ENCODE data around the gene OR9Q1. TPM values are rescaled to one million over a fixed set of nuclear protein-coding genes. Genes with fewer than 3 reads are reported as not detected.

The OR9Q1 gene
- total RNA-seq, 1 donor from 2014 or later, result not detected

DNA sequence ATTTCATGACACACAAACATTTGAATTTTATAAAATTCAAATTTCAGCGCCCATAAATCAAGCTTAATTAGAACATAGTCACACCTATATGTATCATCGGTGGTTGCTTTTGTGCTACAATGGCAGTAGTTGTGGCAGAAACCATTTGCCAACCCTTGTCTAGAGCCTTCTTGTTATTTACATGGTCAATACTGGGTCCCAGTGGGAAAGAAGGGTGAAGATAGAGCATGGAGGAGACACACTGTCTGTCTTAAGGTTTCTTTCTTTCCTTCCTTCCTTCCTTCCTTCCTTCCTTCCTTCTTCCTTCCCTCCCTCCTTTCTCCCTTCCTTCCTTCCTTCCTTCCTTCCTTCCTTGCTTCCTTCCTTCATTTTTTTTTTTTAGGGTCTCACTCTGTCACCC is 10.8 kb downstream of the OR9Q1 start:
- DNase-seq, result no peak

DNA sequence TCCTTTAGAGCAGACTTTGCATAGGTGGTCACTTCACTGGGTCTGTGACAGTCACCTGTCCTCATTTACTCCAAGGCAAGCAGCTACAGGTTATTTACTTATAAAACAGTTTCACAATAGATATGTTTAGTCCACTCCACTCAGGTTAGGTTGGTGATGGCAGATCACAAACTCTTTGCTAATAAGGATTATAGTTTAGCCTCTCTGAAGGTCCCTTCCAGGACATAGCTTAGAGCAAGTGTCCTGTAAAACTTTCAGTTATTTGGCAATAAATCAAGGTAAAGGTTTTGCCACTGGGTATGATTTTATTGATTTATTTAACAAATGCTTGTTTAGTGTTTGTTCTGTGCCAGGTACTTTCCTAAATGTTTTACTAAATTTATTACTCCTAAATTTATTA is 15.9 kb downstream of the OR9Q1 start:
- no peak for DNase-seq

DNA sequence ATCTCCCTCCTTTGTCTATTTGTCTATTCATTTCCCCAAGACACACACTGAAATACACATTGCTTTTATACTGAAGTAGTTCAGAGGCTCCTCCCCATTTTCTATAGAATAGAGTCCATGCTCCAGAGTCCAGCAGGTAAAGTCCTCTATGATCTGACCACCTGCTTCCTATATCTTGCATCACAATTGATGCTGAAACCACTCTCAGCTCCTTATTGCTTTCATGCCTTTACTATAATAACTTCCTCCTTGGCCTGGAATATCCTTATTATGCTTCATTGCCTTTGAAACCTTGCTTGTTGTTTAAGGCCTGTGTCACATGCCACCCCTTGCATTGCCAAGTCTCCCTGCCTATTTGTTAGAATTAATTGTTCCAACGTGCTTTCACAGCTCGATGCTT is 19.7 kb downstream of the OR9Q1 start:
- DNase-seq, result no peak

DNA sequence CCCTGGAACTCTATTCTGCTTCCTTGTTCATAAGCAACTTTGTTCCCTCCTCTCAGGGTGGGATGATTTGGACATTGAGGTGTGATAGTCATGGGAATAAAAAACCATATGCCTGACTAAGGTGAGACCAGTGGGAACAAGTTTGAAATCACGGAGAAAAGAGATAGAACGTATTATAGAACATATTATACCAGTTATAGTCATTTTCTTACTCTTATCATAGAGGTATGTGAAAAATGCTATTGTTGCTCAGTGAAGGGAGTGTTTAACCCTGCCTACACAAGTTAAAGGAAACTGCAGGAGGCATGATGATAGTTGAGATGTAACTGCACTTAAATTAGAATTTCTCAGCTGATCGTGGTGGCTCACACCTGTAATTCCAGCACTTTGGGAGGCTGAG is 22.6 kb downstream of the OR9Q1 start:
- DNase-seq, result no peak

DNA sequence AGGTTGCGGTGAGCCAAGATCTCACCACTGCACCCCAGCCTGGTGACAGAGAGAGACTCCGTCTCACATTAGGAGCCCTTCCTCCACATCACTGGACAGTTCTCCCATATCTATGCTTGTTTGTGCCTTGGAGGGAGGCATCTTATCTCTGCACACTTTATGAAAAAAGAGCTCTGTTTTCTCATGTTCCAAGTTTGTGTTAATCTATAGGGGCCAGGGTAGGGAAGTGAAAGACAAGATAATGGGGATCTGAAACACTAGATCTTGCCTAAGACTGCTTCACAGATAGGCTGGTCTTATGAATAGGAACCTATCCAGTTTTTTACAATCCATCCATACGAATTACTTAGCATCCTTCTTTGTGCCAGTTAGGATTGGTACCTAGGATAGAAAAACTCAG is 24.1 kb downstream of the OR9Q1 start:
- DNase-seq, result no peak

DNA sequence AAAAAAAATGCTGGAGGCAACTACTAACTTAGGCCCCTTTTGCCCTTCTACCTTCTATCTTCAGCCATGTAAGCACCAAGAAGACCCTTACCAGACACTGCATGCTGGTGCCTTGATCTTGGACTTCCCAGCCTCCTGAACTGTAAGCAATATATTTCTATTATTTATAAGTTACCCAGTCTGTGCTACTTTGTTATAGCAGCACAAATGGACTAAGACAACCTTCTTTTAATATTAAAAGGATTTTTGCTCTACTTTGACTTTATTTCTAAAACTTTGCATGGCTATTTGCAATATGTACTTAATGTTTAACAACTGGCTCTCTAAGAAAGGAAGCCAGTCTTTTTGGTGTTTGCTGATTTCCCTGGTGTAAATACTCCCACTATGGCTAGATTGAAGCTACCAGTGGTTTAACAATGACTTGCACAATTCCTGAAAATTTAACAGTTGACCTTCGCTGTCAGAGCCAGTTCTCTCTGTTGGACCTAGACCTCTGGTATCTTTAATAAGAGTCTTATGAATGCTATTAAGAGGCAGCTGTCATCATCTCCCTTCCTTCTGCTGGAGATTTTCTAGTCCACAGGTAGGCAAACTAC is 32.2 kb downstream of the OR9Q1 start:
- no peak for DNase-seq

DNA sequence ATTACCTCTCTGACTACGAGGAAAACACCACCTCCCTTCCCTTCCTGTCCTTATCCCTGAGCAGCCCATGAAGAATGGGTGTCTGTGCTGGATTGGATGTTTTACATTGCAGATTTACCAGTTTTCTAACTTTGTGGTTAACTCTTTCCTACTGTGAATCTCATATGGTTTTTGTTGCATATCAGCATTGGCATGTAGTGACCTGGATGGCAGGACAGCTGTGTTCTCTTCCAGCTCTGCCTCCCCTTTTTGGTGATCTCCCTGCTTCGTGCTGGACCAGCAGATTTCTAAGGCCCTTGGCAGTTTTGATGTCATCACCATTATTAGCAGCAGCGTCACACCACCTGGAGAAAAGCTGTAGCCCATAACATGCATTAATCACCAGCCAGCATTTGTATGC is 33.8 kb downstream of the OR9Q1 start:
- no peak for DNase-seq

DNA sequence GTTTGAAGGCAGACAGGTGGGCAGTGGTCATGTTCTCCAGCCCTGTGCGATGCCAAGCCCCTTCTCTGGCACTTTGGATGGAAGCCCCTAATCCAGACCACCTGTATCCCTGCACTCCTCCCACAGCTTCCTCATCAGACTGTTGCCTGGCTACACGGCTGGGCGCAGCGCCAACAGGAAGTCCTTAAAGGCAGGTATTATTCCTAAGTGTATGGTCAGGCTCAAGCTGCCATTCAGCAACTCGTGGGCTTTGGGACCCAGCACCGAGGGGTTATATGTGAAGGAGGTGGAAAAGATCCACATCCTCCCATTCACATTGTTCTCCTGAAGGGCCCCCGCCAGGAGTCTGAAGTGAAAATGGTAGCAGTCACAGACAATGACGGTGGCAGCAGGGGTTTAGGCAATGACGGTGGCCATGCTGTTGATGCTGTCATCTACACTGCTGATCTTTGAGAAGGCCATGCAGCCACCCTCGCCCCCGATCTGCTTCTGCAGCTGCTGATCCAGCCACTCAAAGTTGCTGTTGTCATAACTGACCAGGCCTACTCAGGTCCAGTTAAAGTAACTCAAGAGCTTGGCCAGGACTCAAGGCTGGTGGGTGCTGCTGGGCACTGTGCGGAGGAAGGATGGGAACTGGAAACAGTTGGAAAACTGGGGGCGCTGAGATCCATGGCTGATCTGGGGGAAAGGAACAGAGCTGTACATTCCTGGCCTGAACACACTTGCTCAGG is 34.8 kb downstream of the OR9Q1 start:
- DNase-seq, result no peak

DNA sequence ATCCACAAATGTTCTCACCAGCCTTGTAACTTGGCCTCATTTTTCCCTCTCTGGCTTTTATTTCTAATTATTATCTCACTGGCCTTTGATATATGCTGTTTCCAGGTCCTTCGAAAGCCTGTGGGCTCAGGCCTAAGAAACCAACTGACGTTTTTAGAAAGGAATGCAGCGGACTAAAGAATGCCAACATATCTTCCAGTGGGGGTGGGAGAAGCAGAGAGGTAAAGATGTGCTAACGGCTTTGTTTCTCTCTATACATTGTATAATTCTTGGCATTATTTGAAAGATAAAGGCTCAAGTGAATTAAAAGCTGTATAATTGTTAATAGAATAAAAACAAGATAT is 35.3 kb downstream of the OR9Q1 start:
- no peak for DNase-seq

DNA sequence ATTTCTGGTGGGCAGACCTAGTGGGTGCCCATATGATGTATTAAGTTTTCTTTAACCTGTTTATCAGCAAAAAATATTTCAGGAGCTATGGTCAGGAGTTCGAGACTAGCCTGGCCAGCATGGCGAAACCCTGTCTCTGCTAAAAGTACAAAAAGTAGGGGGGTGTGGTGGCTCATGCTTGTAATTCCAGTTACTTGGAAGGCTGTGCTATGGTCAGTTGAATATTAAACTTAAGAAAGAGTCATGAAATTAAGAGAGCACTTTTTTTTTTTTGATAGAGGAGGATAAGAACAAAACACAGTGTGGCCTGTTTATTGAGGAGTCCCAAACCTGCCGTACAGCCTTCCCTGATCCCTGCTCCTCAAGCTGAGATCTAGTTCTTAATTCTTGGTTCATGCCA is 36.9 kb downstream of the OR9Q1 start:
- no peak for DNase-seq

DNA sequence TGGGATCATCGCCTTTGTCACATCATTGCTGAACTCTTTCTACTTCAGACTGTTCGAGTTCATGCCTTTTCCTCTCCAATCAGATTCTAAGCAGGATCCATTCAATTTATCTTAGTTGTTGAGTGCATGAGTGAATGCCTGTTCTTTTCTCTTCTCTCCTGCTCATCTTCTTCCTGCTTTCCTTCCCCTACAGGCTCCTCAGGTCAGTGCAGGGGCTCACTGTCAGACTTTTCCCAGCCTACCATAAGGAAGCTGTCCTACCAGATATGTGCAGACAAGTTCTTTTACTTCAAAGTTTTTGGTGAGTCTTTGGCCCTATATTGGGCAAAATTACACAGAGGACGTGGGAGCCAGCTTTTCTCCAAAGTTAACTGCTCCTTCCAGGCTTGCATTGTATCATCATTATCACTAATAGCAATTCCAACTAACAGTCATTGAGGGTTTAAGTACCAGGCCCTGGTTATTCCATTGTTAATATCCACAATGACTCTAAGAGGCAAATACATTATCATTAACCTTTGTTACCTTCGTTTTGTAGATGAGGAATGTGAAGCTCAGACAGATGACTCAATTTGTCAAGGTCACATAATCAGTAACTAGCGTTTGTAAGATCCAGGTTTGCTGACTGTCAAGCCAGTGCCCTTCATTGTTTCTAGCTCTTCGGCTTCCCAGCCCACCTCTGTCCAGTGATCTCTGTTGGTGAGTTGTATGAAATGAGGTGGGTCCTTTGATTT is 37.4 kb downstream of the OR9Q1 start:
- no peak for DNase-seq

DNA sequence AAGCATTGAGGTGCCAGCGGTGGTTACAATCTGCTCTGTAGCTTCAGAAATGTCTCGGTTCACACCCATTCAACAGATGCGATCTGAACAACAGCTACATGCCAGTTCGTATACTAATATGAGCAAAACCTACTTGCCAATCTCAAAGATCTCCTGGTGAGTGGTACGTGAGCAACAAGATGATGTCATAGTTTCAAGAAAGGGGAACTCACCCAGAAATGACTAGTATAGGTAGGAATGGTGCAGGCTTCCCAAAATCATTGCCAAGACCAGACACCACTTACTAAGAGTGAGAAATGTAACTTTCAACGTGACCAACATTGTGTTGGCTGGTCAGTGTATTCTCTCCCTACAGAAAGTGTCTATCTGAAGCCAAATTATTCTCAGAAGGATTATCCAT is 38.1 kb downstream of the OR9Q1 start:
- no peak for DNase-seq

DNA sequence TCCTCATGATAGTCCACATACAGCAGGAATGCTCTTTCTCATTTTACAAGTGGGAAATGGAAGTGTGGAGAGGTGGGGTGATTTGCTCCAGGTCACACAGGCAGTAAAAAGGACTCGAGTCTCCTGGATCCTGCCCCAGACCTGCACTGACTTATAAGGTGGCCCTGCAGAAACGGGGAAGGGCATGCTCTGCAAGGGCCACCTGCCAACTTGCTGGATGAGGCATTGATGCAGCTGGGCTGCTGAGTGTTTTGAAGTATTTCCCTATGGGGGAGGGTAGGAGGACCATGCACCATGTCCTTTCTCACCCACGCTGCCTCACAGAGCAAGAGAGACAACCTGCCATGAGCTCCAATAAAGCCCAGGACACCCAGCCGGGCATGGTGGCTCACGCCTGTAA is 44.0 kb downstream of the OR9Q1 start:
- no peak for DNase-seq

DNA sequence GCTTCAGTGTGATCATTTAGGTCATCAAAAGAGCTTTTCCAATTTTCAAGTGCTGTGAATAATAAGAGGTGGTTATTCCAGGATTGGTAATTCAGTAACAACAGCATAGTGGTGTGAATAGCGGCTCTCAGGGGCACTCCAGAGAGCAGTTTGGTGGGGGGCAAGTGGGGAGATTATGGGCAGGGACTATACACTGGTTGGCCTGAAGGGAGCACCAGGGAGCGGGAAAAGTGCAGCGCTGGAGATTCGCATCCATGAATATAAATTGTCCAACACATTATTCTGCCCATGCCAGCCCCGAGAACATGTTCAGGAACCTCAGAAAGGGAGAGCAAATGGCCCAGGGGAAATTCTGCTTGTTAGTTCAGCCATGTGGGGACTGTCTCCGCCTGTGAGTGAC is 45.0 kb downstream of the OR9Q1 start:
- DNase-seq, result no peak

DNA sequence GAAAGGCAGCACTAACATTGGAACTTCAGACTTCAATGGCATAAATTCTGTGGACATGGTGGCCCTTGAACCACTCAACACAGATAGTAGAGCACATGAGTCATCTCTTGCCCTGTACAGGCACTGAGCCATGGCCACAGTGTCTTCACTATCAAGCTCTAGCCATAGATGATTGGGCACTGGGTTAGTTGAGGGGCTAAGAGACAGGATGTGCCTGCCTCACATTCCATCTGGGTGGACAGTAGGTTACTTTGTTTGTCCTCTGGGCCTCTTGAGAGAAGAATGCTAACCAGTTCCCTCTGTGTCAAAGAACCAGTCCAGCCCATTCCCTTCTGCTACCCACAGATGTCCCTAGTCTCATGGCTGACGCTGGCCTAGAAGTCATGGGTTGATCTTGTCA is 46.9 kb downstream of the OR9Q1 start:
- no peak for DNase-seq

DNA sequence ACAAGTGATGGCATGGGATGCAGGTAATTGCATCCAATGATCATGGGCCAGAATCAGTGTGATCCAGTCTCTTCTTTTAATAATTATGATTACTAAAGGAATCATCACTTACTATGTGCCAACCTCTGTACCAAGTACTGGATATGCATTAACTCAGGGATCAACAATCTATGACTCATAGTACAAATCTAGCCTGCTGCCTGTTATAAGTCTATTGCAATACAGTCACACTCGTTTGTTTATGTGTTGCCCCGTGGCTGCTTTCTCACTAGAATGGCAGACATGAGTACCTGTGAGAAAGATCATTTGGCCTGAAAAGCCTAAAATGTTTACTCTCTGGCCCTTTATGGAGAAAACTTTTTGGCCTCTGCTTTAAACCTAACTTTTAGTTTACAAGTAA is 52.1 kb downstream of the OR9Q1 start:
- DNase-seq, result no peak

DNA sequence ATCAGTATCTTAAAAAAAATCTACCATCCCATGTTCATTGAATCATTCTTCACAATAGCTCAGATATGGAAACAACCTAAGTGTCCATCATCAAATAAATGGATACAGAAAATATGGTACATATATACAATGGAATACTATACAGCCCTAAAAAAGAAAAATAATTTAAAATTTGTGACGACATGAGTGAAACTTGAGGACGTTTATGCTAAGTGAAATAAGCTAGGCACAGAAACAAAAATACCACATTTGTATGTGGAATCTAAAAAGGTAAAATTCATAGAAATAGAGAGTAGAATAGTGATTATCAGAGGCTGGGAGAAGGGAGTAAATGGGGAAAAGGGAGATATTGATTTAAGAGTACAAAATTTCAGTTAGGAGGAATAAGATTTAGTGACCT is 62.8 kb downstream of the OR9Q1 start:
- DNase-seq, result no peak

DNA sequence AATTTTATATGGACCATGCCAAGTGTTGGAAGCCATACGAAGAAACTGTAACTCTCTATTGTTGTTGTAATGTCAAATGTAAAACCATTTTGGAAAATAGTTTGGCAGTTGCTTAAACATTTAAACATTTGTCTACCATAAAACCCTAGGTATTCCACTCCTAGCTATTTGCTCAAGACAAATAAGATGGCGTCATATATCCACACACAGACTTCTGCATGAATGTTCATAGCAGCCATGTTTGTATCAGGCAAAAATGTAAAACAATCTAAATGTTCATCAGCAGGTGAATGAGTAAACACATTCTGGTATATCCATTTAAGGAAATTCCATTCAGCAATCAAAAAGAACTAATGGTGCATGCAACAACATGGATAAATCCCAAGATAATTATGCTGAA is 73.8 kb downstream of the OR9Q1 start:
- no peak for DNase-seq

DNA sequence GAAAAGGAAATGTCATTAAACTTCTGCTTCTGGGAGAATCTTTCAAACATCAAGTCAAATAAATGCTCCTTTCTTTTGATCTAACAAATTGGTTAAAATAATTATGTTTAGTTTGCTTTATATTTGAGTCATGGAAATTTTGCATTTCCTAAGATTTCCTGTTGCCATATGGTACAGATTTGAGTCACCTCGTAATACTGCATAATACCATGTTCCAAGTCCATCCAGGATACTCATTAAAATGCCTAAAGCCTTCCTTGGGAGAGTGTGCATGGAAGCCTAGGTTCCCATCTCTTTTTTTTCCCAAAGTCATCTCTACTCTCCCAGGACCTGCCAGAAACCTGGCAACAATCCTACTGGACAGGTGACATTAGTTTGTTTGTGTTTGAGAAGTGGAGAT is 97.4 kb downstream of the OR9Q1 start:
- no peak for DNase-seq

DNA sequence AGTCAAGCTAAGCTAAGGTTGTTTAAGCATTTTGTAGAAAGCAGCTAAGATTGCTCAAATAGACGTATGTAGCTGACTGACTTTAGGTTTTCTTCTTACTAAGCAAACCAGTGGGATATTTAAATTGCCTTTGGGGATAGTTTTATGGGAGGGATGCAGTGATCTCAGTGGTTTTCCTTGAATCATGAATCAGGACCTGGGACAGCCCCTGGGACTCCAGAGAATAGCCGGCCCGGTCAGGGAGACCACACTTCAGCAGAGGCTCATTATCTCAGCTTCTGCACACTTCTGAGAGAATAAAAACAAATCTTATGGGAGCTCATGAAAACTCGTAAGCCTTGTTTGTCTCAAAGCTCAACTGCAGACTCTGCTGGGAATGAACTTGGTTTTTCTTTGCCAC is 101.8 kb downstream of the OR9Q1 start, which contains the start of gene OR9I1:
Gene OR9I1, minus strand, starts transcription at position 62 of the 400 bp plus-strand sequence. CDS start 6,086 bp downstream, outside the sequence.
- DNase-seq, result no peak

DNA sequence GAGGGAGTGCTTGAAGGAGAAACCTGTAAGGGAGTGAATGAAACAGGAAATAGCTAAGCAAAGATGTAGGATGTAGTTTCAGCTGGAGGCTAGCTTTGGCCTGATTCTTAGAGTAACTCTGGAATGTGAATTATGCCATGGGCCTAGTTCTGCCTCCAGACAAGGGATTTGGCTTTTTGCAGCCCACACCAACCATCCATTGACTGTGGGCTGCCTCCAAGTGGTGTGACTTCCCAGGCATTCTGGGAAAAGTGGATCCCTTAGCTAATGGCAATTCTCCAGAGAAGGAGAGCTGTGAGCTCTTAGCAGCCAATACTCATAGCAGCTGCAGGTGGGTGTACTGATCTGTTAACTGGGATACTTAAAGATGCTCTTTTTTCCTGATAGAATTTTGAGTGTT is 103.7 kb downstream of the OR9Q1 start:
- no peak for DNase-seq

DNA sequence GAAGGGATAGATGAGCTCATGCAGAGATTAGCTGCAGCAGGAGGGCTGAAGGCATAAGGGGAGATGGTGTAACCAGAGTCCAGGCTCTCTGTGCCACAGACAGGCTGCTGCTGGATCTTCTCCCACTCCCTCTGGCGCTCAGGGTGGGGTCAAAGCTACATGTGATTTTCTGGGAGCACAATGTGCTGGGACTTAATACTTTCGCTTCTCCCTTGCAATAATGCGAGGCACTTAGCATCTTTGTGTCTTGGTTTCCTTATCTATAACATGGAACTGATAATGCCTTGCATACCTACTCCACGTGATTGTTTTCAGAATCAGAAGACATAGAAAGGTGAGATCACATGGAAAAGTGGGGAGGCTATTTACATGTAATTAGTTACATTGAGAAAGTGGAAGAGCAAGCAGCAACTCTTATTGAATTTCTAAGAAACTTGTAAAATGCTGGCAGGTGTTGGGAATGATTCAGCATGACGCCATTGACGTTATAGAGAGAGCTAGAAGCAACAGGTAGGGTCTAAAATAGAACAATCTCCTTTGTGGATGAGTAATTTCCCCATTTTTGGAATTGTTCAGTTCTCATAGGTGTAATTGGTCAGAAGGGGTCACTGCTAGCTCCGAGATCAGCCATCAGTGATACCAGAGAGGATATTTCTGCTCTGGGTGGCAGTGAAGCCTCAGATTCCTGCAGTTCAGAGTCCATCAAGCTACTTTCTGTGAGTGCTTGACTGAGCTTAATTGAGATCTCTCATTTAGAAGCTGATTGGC is 109.8 kb downstream of the OR9Q1 start:
- DNase-seq, result no peak

DNA sequence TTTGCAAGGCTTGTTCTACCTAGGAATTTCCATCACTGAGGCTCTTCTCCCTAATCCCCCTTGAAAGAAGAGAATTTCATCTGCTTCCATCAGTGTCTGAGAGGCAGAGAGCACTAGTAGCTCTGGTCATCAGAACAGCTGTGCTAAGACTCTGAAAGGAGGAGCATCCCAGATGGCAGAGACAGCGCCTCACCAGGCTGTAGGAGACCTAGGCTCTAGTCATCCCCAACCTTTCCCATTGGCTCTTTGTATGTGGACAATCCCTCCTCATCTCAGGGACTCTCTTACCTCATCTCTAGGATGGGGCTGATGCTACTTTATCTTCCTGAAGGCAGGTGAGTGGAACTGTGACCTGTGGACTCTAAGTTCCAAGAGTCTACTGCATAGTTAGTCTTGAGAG is 110.5 kb downstream of the OR9Q1 start:
- DNase-seq, result no peak
